HepG2 (cell line): ENCODE data around the gene SDR42E2. TPM values are rescaled to one million over a fixed set of nuclear protein-coding genes. Genes with fewer than 3 reads are reported as not detected.

Experiments
- ESRRA ChIP-seq: sonication (generic); formaldehyde crosslinking; IDR thresholded peaks from 2 replicates; pipeline ENCODE4 v1.5.1; 2020; ENCODE audit warnings: mild to moderate bottlenecking, low read depth, missing genetic modification reagents
- HMG20A ChIP-seq: IDR thresholded peaks from 2 replicates; pipeline ENCODE4 v1.6.1; 2016; ENCODE audit warnings: borderline replicate concordance
- HNF4G ChIP-seq, 2 experiments: sonication (generic) in 1 of 2; formaldehyde crosslinking in 1 of 2; IDR thresholded peaks; 2 replicates each; pipeline versions ENCODE4 v1.4.0 to v1.6.1; 2011 to 2020; ENCODE audit warnings: borderline replicate concordance in 2 of 2, low read depth in 2 of 2, mild to moderate bottlenecking in 2 of 2, low read length in 1 of 2, missing genetic modification reagents in 1 of 2, moderate library complexity in 1 of 2
- HNRNPK ChIP-seq: fragments of 200-400 bp; formaldehyde crosslinking; IDR thresholded peaks from 2 replicates; pipeline ENCODE4 v1.6.1; 2018; ENCODE audit warnings: low read length, low read depth, moderate library complexity, mild to moderate bottlenecking; ENCODE audit not compliant: poor library complexity, severe bottlenecking
- JUN ChIP-seq: sonication (generic); formaldehyde crosslinking; IDR thresholded peaks from 2 replicates; pipeline ENCODE4 v1.4.0; 2020; ENCODE audit warnings: mild to moderate bottlenecking, missing genetic modification reagents
- KAT2B ChIP-seq: fragments of 150-350 bp; IDR thresholded peaks from 2 replicates; pipeline ENCODE4 v1.6.1; 2014; ENCODE audit warnings: low read depth, low read length, borderline replicate concordance
- KDM3A ChIP-seq: IDR thresholded peaks from 2 replicates; pipeline ENCODE4 v1.6.1; 2018; ENCODE audit warnings: low read depth, missing compliant biosample characterization
- MYC ChIP-seq: sonication (generic); formaldehyde crosslinking; IDR thresholded peaks from 2 replicates; pipeline ENCODE4 v1.9.0; 2021; ENCODE audit warnings: missing genetic modification reagents, borderline replicate concordance
- NFE2 ChIP-seq: sonication (generic); formaldehyde crosslinking; IDR thresholded peaks from 2 replicates; pipeline ENCODE4 v1.4.0; 2020; ENCODE audit warnings: missing genetic modification reagents
- REST ChIP-seq, 2 experiments: IDR thresholded peaks; 2 replicates each; pipeline ENCODE4 v1.6.1; 2011 to 2012; ENCODE audit warnings: low read length in 2 of 2, borderline replicate concordance in 1 of 2, low read depth in 1 of 2, mild to moderate bottlenecking in 1 of 2, moderate library complexity in 1 of 2
- SP5 ChIP-seq: IDR thresholded peaks from 2 replicates; pipeline ENCODE4 v1.6.1; 2016; ENCODE audit warnings: low read depth, borderline replicate concordance
- STAT5B ChIP-seq: sonication (generic); formaldehyde crosslinking; IDR thresholded peaks from 2 replicates; pipeline ENCODE4 v1.4.0; 2020; ENCODE audit warnings: missing genetic modification reagents
- STAT6 ChIP-seq: sonication (generic); formaldehyde crosslinking; IDR thresholded peaks from 2 replicates; pipeline ENCODE4 v1.4.0; 2020; ENCODE audit warnings: missing genetic modification reagents, mild to moderate bottlenecking, borderline replicate concordance
- ZNF331 ChIP-seq: sonication (generic); formaldehyde crosslinking; IDR thresholded peaks from 2 replicates; pipeline ENCODE4 v1.4.0; 2020; ENCODE audit warnings: missing genetic modification reagents
- ZNF335 ChIP-seq: sonication (generic); formaldehyde crosslinking; IDR thresholded peaks from 2 replicates; pipeline ENCODE4 v1.4.0; 2020; ENCODE audit warnings: missing genetic modification reagents
- ZNF414 ChIP-seq: sonication (generic); formaldehyde crosslinking; IDR thresholded peaks from 2 replicates; pipeline ENCODE4 v1.5.0; 2020; ENCODE audit warnings: missing genetic modification reagents
- ZNF549 ChIP-seq: sonication (generic); formaldehyde crosslinking; IDR thresholded peaks from 2 replicates; pipeline ENCODE4 v1.5.0; 2020; ENCODE audit warnings: missing genetic modification reagents
- ZNF614 ChIP-seq: IDR thresholded peaks from 2 replicates; pipeline ENCODE4 v1.6.1; 2018; ENCODE audit warnings: missing biosample characterization, missing genetic modification reagents, inconsistent platforms, borderline replicate concordance
- ZNF619 ChIP-seq: sonication (generic); formaldehyde crosslinking; IDR thresholded peaks from 2 replicates; pipeline ENCODE4 v1.4.0; 2020; ENCODE audit warnings: mild to moderate bottlenecking, missing genetic modification reagents
- ZNF749 ChIP-seq: sonication (generic); formaldehyde crosslinking; IDR thresholded peaks from 2 replicates; pipeline ENCODE4 v1.8.0; 2022; ENCODE audit warnings: mild to moderate bottlenecking, missing genetic modification reagents, moderate library complexity, borderline replicate concordance
- ZNF788 ChIP-seq: sonication (generic); formaldehyde crosslinking; IDR thresholded peaks from 2 replicates; pipeline ENCODE4 v1.5.0; 2020; ENCODE audit warnings: mild to moderate bottlenecking, missing genetic modification reagents, borderline replicate concordance
- ZNF790 ChIP-seq: sonication (generic); formaldehyde crosslinking; IDR thresholded peaks from 2 replicates; pipeline ENCODE4 v1.8.0; 2022; ENCODE audit warnings: missing genetic modification reagents, mild to moderate bottlenecking, borderline replicate concordance
- polyA plus RNA-seq, 8 experiments: library from polyadenylated mRNA; depleted of rRNA in 3 of 8; stranded (reverse) in 7 of 8; unstranded in 1 of 8; fragments of >200 nt; fragmentation: Illumina TruSeq in 4 of 8; extraction: Trizol in 4 of 8; gene quantifications; 2 replicates each; pipeline versions ENCODE4 v1.2.1 to v1.2.3, GENCODE V29; 2011 to 2016; ENCODE audit warnings: low read depth in 4 of 8, missing spikeins in 1 of 8, mixed read lengths in 1 of 8; ENCODE audit not compliant: insufficient read depth in 1 of 8
- total RNA-seq, 5 experiments: library from RNA; depleted of rRNA; stranded (reverse); fragments of >200 nt; fragmentation: Illumina TruSeq; extraction: Trizol; gene quantifications; 2 replicates each; pipeline ENCODE4 v1.2.3, GENCODE V29; 2016; ENCODE audit warnings: low read depth in 1 of 5

Gene SDR42E2
- total and polyA plus RNA-seq, 2 of the 13 experiments (the other 11 are each of a cell fraction or from before 2014, with no cell fraction given) = 0.05 to 0.11 TPM

- 0 out of 2 replicates have a peak, but pooled peaks have one; percentile 90 for TF ChIP-seq ZNF414
- peak; percentile 95 for TF ChIP-seq ZNF331 (CRISPR knock-in tag)
- peak; percentile 49 for TF ChIP-seq HNRNPK
- TF ChIP-seq SP5 = peak; percentile 72; the same call in 1 of the 2 replicates
- no peak for TF ChIP-seq JUN (CRISPR knock-in tag)
- TF ChIP-seq KDM3A = no peak; the same call in 1 of the 2 replicates
- peak; percentile 82 for TF ChIP-seq HNF4G (IDR thresholded peaks at IDR 0.05; ENCODE audit: borderline replicate concordance, low read depth, low read length)
- TF ChIP-seq HNF4G (CRISPR knock-in tag; IDR thresholded peaks at IDR 0.05; ENCODE audit: borderline replicate concordance, low read depth) = peak; percentile 71; the same call in 1 of the 2 replicates
- no peak for TF ChIP-seq NFE2 (CRISPR knock-in tag)
- TF ChIP-seq ZNF549 (CRISPR knock-in tag) = no peak
- peak; percentile 84; the same call in 1 of the 2 replicates for TF ChIP-seq ZNF335 (CRISPR knock-in tag)
- peak; percentile 66; the same call in 1 of the 2 replicates for TF ChIP-seq HMG20A (CRISPR knock-in tag)
- TF ChIP-seq MYC (CRISPR knock-in tag) = peak; percentile 97
- TF ChIP-seq ZNF749 (CRISPR knock-in tag) = peak; percentile 86
- peak; percentile 96 for TF ChIP-seq ZNF614
- no peak for TF ChIP-seq KAT2B
- no peak for TF ChIP-seq STAT6 (CRISPR knock-in tag)
- TF ChIP-seq ESRRA = no peak
- TF ChIP-seq ZNF790 (CRISPR knock-in tag) = peak; percentile 30; the same call in 1 of the 2 replicates
- peak in 1 of 2 experiments; percentile 55; a peak in 2 of 4 replicates for TF ChIP-seq REST (IDR thresholded peaks at IDR 0.05; ENCODE audit: borderline replicate concordance in 1 of 2, low read depth in 1 of 2, low read length in 2 of 2)
- no peak for TF ChIP-seq ZNF619 (CRISPR knock-in tag)
- peak; percentile 80; the same call in 1 of the 2 replicates for TF ChIP-seq ZNF788
- TF ChIP-seq STAT5B (CRISPR knock-in tag) = no peak
Observed at GRCh38 chr16:22192261-22193062, 30.2 kb downstream of the SDR42E2 start (continued).
